SH-SY5Y (cell line): ENCODE measurements around the gene RPP14.

Experiments
- GATA2 ChIP-seq: IDR thresholded peaks from 2 replicates; pipeline ENCODE4 v1.6.1; 2011; ENCODE audit warnings: mild to moderate bottlenecking, low read depth, low read length
- GATA3 ChIP-seq: IDR thresholded peaks from 2 replicates; pipeline ENCODE4 v1.6.1; 2011; ENCODE audit warnings: low read depth, mild to moderate bottlenecking, low read length, moderate library complexity

DNA sequence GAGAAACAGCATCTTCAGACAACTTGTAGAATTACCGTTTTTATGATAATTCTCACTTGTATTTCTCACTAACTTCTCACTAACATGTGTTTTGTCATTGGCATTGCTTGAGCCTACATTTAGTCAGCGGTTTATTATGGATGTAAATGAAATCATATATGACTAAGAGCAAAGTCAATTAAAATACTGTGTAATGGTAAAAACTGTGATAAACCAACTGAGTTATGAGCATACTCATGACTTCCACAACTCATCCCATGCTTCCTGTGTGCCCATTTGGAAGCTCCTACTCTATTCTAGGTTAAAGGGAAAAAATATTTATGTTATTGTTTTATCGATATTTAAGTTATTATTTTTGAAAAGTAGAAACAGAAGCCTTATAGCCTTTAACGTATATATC is 39.4 kb downstream of the RPP14 start:
- TF ChIP-seq GATA2 (no peak), GATA3 (no peak)
